GM19351 (cell line): ENCODE data around the gene CCDC85B.

Experiments
- ATAC-seq: cut with Tn5 transposase; IDR thresholded peaks from one replicate; pipeline ENCODE4 v1.9.1; 2021; ENCODE audit warnings: mild to moderate bottlenecking, moderate library complexity; ENCODE audit not compliant: unreplicated experiment

CCDC85B gene

DNA sequence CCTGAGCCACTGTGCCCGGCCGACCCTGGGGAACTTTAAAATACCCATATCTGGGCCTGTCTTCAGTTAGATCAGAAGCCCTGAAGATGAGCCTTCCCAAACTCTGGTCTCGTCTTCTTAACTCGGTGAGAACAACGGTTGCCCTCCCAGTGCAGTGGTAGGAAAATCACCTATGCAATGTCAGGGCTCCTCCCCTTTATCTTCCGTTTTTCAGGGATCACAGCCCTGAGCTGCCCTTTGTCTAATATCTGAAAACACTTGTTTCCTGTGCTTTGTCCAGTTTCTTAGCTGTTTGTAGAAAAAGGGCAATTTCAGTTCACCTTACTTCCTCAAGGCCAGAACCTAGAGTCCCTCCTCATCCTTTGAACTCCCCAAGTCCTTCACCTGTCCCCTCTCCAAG, 38.2 kb downstream of the CCDC85B start:
- ATAC-seq = no peak

GRCh38 chr11:65931773-65932557, 41.5 kb downstream of the CCDC85B start:
- no peak for ATAC-seq

DNA sequence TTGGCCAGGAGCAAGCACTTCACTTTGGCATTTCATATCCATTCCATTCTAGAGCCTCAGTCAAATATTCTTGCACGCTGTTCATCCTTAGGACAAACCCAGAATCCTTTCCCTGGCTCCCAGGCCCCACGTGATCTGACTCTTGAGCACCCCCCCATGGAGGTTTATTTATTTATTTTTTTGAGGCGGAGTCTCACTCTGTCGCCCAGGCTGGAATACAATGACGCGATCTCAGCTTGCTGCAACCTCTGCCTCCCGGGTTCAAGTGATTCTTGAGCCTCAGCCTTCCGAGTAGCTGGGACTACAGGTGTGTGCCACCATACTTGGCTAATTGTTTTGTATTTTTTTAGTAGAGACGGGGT, 42.1 kb downstream of the CCDC85B start:
- no peak for ATAC-seq

GRCh38 chr11:65934014-65934413, 43.5 kb downstream of the CCDC85B start:
- ATAC-seq = no peak

DNA sequence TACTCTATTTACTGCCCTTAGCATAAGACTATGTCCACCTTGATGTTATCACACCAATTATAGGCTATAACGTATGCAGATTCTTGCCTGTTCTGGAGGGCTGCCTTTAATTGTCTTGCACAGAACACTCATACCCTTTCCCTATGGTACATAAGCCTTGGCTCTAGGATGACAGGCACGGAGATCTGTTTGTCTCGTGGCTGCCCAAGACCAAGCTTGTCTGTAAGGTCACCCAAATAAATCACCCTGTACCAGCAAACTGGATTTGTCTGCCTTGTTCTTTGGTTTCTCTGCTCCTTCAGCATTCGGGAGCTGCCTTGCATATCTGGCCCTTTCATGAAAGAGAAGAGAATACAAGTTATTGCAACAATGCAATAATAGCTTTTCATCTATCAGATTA, 47.3 kb downstream of the CCDC85B start:
- ATAC-seq = no peak
